Mesothelial cell of epicardium (in vitro differentiated cells): Measurements from ENCODE around the gene BCOR. TPM values are rescaled to one million over a fixed set of nuclear protein-coding genes. Genes with fewer than 3 reads are reported as not detected.

Source experiments
- DNase-seq, 2 experiments: peaks; one replicate each; pipeline ENCODE4 v3.0.0; 2021; ENCODE audit warnings: low spot score in 2 of 2; ENCODE audit not compliant: unreplicated experiment in 2 of 2
- H3K27ac Mint-ChIP-seq: 2 replicates; pipeline ENCODE4 v1.8.0; 2021; ENCODE audit warnings: mixed read lengths
- H3K27me3 Mint-ChIP-seq: 2 replicates; pipeline ENCODE4 v1.8.0; 2021; ENCODE audit warnings: low read depth, mixed read lengths
- H3K36me3 Mint-ChIP-seq: 2 replicates; pipeline ENCODE4 v1.8.0; 2021; ENCODE audit warnings: mixed read lengths
- H3K4me1 Mint-ChIP-seq: 2 replicates; pipeline ENCODE4 v1.8.0; 2021; ENCODE audit warnings: mixed read lengths
- H3K4me3 Mint-ChIP-seq: 2 replicates; pipeline ENCODE4 v1.8.0; 2021; ENCODE audit warnings: mild to moderate bottlenecking, moderate library complexity, mixed read lengths
- H3K9me3 Mint-ChIP-seq: 2 replicates; pipeline ENCODE4 v1.8.0; 2021; ENCODE audit warnings: mixed read lengths
- total RNA-seq: library from RNA; stranded (reverse); gene quantifications from 3 replicates; pipeline ENCODE4 v1.2.1, GENCODE V29; 2021
- TF ChIP-seq, protein P1 (sequence below): fragments of 200-600 bp; sonication (generic); IDR thresholded peaks from one replicate; pipeline ENCODE4 v1.5.0; 2021; ENCODE audit warnings: antibody characterized with exemption; ENCODE audit not compliant: unreplicated experiment

BCOR gene
- total RNA-seq, 1 donor from 2014 or later, result 52.3 TPM

DNA sequence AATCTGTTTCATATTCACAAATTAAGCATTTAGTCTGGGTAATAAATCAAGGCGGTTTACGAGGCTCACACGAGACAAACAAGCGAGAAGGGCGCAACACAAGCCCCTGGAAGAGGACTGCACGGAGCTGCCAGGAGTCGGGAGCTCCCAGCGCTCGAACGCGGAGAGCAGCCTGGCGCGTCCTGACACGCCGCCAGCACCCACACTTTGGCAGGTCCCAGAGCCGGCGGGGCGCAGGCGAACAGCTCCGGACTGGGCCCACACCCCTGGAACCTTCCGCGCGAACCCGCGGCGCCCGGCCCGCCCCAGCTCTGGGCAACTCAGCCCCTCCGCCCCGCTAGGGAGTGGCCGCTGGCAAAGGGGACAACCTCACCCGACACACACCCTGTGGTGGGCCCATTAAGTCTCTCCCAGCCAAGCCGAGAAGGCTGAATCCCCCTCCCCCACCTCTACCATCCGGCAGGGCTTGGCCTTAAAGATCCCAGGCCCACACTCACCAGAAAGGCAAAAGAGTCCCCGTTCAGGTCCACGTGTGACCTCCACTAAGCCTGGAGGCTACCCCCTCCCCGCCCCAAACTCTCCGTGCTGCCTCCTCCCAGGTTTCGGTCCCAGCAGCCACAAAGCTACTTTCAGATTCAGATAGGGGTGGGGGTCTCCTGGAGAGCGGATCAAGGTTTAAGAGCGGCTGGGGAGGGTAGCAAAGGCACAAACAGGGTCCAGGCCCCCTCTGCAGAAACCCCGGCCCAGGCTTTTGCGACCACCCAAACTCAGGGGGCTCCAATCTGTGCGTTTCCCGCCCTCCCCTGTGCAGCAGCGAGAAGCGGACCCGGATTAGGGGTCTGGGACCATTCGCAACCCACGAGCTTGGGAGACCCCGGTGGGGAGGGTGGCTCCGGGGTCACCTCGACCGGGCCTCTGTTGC, 47.5 kb upstream of the BCOR start:
- Mint-ChIP-seq H3K27ac (peak overlapping the region; percentile 16), H3K4me3 (peak overlapping the region; percentile 68), H3K27me3 (peaks cover 8% of the 10 kb centered on the region), H3K4me1 (peaks cover 45% of the 10 kb centered on the region), H3K36me3 (no peaks in the 10 kb centered on the region), H3K9me3 (peaks cover 12% of the 10 kb centered on the region)
- no peak for DNase-seq
- TF ChIP-seq, protein P1, sequence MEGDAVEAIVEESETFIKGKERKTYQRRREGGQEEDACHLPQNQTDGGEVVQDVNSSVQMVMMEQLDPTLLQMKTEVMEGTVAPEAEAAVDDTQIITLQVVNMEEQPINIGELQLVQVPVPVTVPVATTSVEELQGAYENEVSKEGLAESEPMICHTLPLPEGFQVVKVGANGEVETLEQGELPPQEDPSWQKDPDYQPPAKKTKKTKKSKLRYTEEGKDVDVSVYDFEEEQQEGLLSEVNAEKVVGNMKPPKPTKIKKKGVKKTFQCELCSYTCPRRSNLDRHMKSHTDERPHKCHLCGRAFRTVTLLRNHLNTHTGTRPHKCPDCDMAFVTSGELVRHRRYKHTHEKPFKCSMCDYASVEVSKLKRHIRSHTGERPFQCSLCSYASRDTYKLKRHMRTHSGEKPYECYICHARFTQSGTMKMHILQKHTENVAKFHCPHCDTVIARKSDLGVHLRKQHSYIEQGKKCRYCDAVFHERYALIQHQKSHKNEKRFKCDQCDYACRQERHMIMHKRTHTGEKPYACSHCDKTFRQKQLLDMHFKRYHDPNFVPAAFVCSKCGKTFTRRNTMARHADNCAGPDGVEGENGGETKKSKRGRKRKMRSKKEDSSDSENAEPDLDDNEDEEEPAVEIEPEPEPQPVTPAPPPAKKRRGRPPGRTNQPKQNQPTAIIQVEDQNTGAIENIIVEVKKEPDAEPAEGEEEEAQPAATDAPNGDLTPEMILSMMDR, result no peak

DNA sequence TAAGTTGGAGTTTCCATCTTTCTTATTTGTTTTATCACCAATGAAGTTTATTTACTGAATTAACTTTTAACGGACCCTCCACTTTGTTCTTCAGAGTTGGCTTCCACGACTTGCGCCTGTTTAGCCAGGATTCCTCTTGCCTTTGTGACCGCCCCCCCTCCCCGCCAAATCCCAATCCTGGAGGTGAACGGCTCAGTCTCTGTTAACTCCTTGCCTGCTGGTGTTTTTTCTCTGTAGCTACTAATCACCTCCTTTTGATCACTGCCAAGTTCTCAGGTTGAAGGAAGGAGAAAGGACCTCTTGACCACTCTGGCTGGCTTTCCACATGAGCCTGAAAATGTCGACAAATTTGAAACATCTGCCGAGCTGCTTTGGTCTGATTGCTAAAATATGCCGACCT, 46.8 kb upstream of the BCOR start:
- DNase-seq, result no peak
- TF ChIP-seq, protein P1, result no peak
- Mint-ChIP-seq H3K4me1 (peaks cover 42% of the 10 kb centered on the region), H3K36me3 (no peaks in the 10 kb centered on the region), H3K4me3 (peak overlapping the region; percentile 68), H3K9me3 (peaks cover 12% of the 10 kb centered on the region), H3K27ac (peak overlapping the region; percentile 21), H3K27me3 (peaks cover 6% of the 10 kb centered on the region)

DNA sequence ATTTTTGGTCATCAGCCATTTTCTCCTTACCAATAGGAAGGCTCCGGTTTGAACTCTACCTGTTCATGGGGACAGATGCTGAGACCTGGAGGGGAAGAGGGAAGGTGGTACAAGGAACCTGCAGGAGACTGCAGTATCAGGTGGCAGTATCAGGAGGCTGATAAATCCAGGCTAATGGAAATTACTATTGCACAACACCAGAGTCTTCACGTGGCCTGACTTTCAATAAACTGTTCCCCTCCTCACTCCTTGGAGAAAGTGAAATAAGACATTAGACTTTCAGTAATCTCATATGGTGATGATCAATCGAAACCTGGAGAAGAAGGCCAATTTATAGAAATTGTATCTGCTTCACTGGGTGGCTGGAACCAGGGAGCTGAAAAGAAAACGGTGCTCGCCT, 46.2 kb upstream of the BCOR start:
- H3K9me3 Mint-ChIP-seq, result peaks cover 12% of the 10 kb centered on the region
- H3K36me3 Mint-ChIP-seq, result no peaks in the 10 kb centered on the region
- no peak for DNase-seq
- no peak overlapping the region for H3K27ac Mint-ChIP-seq
- peaks cover 38% of the 10 kb centered on the region for H3K4me1 Mint-ChIP-seq
- TF ChIP-seq, protein P1, result no peak
- H3K4me3 Mint-ChIP-seq, result no peak overlapping the region
- H3K27me3 Mint-ChIP-seq, result peaks cover 6% of the 10 kb centered on the region

DNA sequence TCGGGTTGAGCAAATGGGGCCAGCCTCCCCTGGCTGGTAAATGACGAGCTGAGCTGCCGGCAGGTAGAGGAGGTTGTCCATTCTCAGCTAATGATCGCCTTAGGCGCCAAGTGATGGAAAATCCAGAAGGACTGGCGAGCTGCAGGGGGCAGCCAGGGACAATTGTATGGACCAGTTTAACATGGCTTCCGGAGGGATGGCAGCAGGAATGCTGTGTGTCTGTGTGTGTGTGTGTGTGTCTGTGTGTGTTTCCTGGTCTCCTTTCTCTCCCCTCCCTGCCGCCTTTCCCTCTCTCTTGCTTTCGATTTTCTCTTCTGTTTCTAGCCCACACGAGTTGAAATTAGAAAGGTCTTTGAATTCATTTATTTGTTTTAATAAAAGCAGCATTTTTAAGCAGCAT, 45.2 kb upstream of the BCOR start:
- no peak for DNase-seq
- Mint-ChIP-seq H3K27ac (no peak overlapping the region), H3K36me3 (no peaks in the 10 kb centered on the region), H3K4me1 (peaks cover 29% of the 10 kb centered on the region), H3K4me3 (no peak overlapping the region), H3K9me3 (peaks cover 12% of the 10 kb centered on the region), H3K27me3 (peaks cover 6% of the 10 kb centered on the region)
- TF ChIP-seq, protein P1, result no peak

DNA sequence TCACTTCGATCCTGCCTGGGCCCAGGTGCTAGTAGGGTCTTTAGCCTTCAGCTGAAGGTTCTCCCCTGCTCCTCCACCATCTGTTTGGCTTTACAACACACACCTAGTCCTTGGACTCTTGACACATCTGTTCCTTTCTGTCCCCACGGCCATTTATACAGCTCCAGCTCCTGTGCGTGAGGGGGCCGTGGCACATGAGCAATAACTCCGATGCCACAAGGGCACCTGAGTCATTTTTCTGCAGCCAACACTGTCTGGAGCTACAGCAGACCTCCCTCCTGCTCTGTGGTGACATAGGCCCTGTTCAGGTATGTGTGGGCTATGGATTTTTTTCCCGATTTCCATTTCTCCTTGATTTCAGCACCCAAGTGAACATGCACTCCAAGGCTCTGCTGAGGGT, 44.7 kb upstream of the BCOR start:
- Mint-ChIP-seq H3K36me3 (no peaks in the 10 kb centered on the region), H3K4me3 (no peak overlapping the region), H3K9me3 (peaks cover 12% of the 10 kb centered on the region), H3K27ac (no peak overlapping the region), H3K4me1 (peaks cover 29% of the 10 kb centered on the region), H3K27me3 (peaks cover 6% of the 10 kb centered on the region)
- DNase-seq, result no peak
- TF ChIP-seq, protein P1, result no peak
